Astrocyte of the spinal cord (primary cell): ENCODE results near the gene TSFM.

ENCODE experiments used
- DNase-seq: peaks from one replicate; pipeline ENCODE4 v3.0.0; 2011; ENCODE audit warnings: low read depth, low spot score
- H3K4me3 ChIP-seq: 2 replicates; pipeline ENCODE4 v1.5.1; 2011; ENCODE audit warnings: low read depth, mild to moderate bottlenecking, low read length, moderate library complexity
- in situ Hi-C: cut with HindIII; loops from 2 replicates; pipeline ENCODE4 v1.10.0; 2017; ENCODE audit warnings: low sequenced_read_pairs
- TF ChIP-seq, protein P1 (sequence below): IDR thresholded peaks from 2 replicates; pipeline ENCODE4 v1.5.1; 2012; ENCODE audit warnings: low read depth, mild to moderate bottlenecking, low read length, inconsistent platforms

The TSFM gene

DNA sequence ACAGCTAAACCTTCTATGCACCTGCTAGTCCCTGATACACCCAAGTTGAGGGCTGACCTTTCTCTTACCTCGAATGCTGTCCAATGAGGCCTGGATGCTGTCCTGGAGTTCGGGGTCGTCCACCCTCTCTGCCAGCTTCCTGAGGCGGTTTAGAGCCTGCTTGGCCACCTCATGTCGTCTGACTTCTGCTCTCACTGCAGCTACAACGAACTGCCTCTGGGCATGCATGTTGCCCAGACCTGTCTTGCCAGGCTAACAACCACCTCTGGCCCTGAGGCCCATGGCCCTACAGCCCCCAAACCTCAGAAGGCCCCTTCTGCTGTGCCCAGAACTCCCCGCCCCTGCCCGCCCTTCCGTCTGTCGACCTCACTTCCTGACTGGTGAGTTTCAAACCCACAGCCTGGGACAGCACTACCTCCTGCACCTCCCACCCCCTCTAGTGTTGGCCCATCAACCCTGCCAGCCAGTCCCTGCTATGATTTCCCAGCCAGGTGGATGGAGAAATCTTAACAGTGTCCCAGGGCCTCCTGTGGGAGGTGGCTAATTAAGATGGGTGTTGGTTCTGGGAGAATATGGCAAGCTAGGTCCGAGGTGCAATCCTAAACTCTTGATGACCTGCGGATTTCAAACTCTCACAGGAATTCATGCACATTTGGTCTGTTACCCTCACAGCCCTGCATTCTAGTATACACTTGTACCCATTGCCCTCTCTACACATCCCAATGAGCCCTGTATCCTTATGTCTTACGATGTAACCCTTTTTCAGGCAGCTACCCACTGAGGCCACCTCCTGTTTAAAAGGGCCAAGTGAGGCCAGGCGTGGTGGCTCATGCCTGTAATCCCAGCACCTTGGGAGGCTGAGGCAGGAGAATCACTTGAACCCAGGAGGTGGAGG is 40.5 kb upstream of the TSFM start:
- H3K4me3 ChIP-seq = no peak overlapping the region
- TF ChIP-seq, protein P1, sequence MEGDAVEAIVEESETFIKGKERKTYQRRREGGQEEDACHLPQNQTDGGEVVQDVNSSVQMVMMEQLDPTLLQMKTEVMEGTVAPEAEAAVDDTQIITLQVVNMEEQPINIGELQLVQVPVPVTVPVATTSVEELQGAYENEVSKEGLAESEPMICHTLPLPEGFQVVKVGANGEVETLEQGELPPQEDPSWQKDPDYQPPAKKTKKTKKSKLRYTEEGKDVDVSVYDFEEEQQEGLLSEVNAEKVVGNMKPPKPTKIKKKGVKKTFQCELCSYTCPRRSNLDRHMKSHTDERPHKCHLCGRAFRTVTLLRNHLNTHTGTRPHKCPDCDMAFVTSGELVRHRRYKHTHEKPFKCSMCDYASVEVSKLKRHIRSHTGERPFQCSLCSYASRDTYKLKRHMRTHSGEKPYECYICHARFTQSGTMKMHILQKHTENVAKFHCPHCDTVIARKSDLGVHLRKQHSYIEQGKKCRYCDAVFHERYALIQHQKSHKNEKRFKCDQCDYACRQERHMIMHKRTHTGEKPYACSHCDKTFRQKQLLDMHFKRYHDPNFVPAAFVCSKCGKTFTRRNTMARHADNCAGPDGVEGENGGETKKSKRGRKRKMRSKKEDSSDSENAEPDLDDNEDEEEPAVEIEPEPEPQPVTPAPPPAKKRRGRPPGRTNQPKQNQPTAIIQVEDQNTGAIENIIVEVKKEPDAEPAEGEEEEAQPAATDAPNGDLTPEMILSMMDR = no peak
- no peak for DNase-seq
- in situ Hi-C loops = no loop called here

DNA sequence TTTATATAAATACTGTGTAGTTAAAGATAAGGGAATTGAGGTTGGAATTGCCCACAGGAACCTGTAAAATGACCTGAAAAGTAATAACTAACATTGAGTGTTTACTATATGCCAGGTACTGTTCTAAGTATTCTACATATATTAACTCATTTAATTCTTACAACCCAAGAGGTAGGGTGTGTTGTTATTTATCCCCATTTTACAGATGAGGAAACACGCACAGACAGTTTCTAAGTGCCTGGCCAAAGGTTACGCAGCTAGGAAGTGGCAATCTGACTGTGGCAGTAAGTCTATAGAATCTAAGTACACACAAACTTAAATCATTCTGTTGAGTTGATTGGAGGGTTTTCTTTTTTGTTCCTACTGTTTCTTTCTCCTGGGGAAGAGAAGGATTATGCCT is 38.8 kb upstream of the TSFM start:
- no peak for DNase-seq
- in situ Hi-C loops = no loop called here
- no peak overlapping the region for H3K4me3 ChIP-seq
- TF ChIP-seq, protein P1 = no peak

DNA sequence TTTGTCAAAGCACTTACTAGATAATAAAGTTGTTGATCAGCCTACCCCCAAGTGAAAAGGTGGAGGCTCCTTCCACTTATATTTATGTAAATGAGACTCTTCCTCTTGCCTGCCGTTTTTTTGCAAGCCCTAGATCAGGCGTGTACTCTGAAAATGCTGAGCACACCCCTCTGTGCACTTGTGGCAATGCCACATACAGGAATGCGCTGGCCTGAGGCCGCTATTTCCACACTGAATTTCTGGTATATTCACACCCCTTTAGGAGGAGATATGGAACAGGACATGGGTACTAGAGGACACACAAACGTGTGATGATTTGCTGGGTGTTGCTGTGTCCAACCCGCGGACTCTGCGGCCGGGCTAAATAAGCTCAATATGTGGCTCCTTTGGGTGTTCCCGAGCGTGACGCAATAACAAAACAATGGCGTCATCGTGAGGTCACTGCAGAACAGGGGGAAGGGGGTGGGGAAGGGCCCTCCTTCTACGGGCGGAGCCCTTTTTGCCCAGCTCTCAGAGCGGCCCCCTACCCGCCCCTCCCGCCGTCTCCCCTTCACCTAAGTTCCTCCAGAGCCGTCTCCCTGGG is 38.3 kb upstream of the TSFM start:
- DNase-seq = no peak
- TF ChIP-seq, protein P1 = no peak
- in situ Hi-C loops = no loop called here
- H3K4me3 ChIP-seq = peak overlapping the region; percentile 95

DNA sequence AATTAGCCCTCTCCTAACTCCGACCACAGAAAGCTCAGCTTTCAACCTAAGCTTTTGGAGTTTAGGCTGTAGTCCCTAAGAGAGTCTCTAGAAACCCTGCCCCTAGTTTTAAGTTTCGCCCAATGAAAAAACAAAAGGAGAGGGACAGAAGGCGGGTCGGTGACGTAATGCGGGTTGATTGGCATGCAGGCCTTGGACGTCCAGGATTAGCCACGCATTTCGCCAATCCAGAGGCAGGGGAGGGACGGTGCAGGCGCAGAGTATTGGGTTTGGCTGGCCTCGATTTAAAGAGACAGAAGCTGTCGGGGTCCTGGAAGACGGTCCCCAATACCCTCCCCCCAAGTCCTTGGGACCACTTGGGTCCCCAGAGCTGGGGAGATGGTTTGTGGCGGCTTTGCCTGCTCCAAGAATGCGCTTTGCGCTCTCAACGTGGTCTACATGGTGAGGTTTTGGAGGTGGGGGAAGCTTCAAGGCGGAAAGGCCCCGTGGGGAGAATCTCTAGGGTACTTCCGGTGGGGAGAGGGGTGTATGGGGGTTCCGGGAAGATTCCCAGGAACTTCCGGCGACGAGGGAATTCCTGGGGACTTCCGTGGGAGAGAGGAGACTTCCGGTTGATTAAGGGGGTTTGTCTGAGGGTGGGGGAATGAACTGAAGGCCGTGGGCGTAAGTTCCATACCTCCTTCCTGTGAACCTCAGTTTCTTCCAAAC is 37.7 kb upstream of the TSFM start, which contains the start of gene TSPAN31:
TSPAN31 (plus strand) TSS at position 263 of the 708 bp plus-strand sequence; CDS start at position 379, 116 bp downstream.
- H3K4me3 ChIP-seq = peak within 1 kb of the TSS; percentile 95
- in situ Hi-C loops = no loop called here
- DNase-seq = peak; percentile 98
- TF ChIP-seq, protein P1 = no peak

DNA sequence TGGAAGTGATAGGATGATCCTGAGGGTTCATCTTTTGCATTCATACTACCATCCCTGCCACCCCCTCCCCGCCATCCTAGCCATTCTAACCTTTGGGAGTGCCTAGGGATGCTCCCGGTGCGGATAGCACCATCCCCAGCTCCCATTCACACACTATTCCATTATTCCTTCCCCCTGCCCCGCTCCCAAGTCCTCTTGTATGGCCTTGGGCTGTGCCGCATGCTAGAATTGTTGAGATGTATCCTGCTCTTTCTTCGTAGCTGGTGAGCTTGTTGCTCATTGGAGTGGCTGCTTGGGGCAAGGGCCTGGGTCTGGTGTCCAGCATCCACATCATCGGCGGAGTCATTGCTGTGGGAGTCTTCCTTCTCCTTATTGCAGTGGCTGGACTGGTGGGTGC is 37.1 kb upstream of the TSFM start:
- TF ChIP-seq, protein P1 = no peak
- in situ Hi-C loops = no loop called here

DNA sequence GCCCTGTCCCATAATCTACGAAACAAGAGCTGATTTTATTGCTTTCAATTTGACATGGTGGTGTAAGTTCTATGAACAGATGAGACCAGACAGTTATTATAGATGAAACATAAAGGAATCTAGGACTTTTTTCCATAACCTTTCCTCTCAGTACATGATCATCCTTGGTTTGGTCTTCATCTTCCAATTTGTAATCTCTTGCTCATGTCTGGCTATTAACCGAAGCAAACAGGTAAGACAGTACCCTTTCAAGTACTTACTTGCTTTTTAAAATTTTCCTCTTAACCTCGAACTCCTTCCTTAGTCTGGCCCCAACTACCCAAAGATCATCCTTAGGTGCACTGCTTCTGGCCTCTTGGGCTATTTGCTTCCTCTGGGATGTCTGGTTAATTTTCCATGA is 36.6 kb upstream of the TSFM start:
- TF ChIP-seq, protein P1 = no peak
- no peak for DNase-seq
- in situ Hi-C loops = no loop called here
- H3K4me3 ChIP-seq = peak overlapping the region; percentile 95

More for the DNA sequence above, 37.1 kb upstream of the TSFM start:
- DNase-seq = no peak
- peak overlapping the region; percentile 95 for H3K4me3 ChIP-seq
